Kidney (tissue), 14 donors: ENCODE results near the gene KCTD6. TPM values are rescaled to one million over a fixed set of nuclear protein-coding genes. Genes with fewer than 3 reads are reported as not detected.

ENCODE experiments used
- DNase-seq, 5 donors: peaks; one replicate each; pipeline ENCODE4 v3.0.0-alpha.2; 2013 to 2020
- FAIRE-seq: peaks from 2 replicates; lab custom pipeline; 2012; peaks lifted over from hg19 to GRCh38; lab: Jason Lieb, UNC
- H3K27ac ChIP-seq, 2 donors: one replicate each; pipeline ENCODE4 v1.7.0; 2013; ENCODE audit warnings: low read depth in 2 of 2, low read length in 2 of 2, inconsistent platforms in 1 of 2
- H3K27me3 ChIP-seq: one replicate; pipeline ENCODE4 v1.7.1; 2013; ENCODE audit warnings: low read length, inconsistent platforms; ENCODE audit not compliant: control insufficient read depth, insufficient read depth
- H3K36me3 ChIP-seq, 3 donors: one replicate each; pipeline versions ENCODE4 v1.7.0 to v1.7.1; 2013; ENCODE audit warnings: low read length in 3 of 3, control low read depth in 1 of 3, inconsistent platforms in 1 of 3; ENCODE audit not compliant: insufficient read depth in 3 of 3, control insufficient read depth in 2 of 3
- H3K4me1 ChIP-seq, 3 donors: one replicate each; pipeline versions ENCODE4 v1.7.0 to v1.7.1; 2013; ENCODE audit warnings: low read length in 3 of 3, inconsistent platforms in 1 of 3, low read depth in 1 of 3; ENCODE audit not compliant: control insufficient read depth in 2 of 3, insufficient read depth in 2 of 3
- H3K4me3 ChIP-seq, 3 donors: one replicate each; pipeline versions ENCODE4 v1.7.0 to v1.8.1; 2013; ENCODE audit warnings: low read length in 3 of 3, control low read depth in 1 of 3, inconsistent platforms in 1 of 3
- H3K9ac ChIP-seq, 3 donors: one replicate each; pipeline versions ENCODE4 v1.7.0 to v1.7.1; 2013; ENCODE audit warnings: low read length in 3 of 3, control low read depth in 1 of 3, inconsistent platforms in 1 of 3
- H3K9me3 ChIP-seq, 3 donors: one replicate each; pipeline versions ENCODE4 v1.7.0 to v1.7.1; 2013; ENCODE audit warnings: low read length in 3 of 3, control low read depth in 1 of 3, inconsistent platforms in 1 of 3; ENCODE audit not compliant: control insufficient read depth in 2 of 3, insufficient read depth in 1 of 3
- CTCF ChIP-seq: IDR thresholded peaks from 3 replicates; pipeline ENCODE4 v1.5.1; 2012; ENCODE audit warnings: mild to moderate bottlenecking, moderate library complexity, borderline replicate concordance; ENCODE audit not compliant: insufficient read depth; ENCODE audit errors: extremely low read depth
- intact Hi-C: fragments of 100-400 bp; cut with DNase I; formaldehyde crosslinking; loops from one replicate; pipeline ENCODE4 v1.11.1; 2022
- polyA plus RNA-seq: library from polyadenylated mRNA; stranded (reverse); fragments of 350-450 nt; fragmentation: Illumina TruSeq; extraction: RNeasy Lipid Tissue Mini Kit (QIAGEN cat#74804); gene quantifications from one replicate; pipeline ENCODE4 v1.2.3, GENCODE V29; 2014; ENCODE audit warnings: low read depth, low replicate concordance; ENCODE audit not compliant: insufficient read depth
- total RNA-seq: library from RNA; stranded (reverse); fragmentation: NEBNext Ultra II Directional; extraction: Animal tissue kit (Norgen Biotek cat#: 25700); gene quantifications from one replicate; pipeline ENCODE4 v1.2.1, GENCODE V29; 2021
- donor health status: control.
- donor health status: control.
- donor health status: control.
- donor health status: control.
- donor health status: control.
- donor health status: DM: yes; HTN: yes; CAD: no.
- donor health status: Normal renal cell carcinoma (clear cell type).

The KCTD6 gene
- total and polyA plus RNA-seq, 2 donors from 2014 or later = 19.0 to 24.5 TPM

GRCh38 chr3:58534592-58535494, 42.9 kb downstream of the KCTD6 start:
- no peak overlapping the region for H3K9ac ChIP-seq
- TF ChIP-seq CTCF = no peak
- DNase-seq (no peak), FAIRE-seq (no peak)
- peaks cover 0 to 36% (median 23%) of the 10 kb centered on the region in 3 donors for H3K4me1 ChIP-seq
- H3K27me3 ChIP-seq = no peaks in the 10 kb centered on the region
- H3K36me3 ChIP-seq = peaks cover 0 to 25% (median 6%) of the 10 kb centered on the region in 3 donors
- no peak overlapping the region for H3K4me3 ChIP-seq
- no peaks in the 10 kb centered on the region for H3K9me3 ChIP-seq
- no peak overlapping the region for H3K27ac ChIP-seq
- intact Hi-C loops = no loop called here

GRCh38 chr3:58535531-58536500, 43.9 kb downstream of the KCTD6 start:
- Histone ChIP-seq H3K36me3 (peaks cover 0 to 17% (median 6%) of the 10 kb centered on the region in 3 donors), H3K4me1 (peaks cover 0 to 36% (median 23%) of the 10 kb centered on the region in 3 donors), H3K9me3 (no peaks in the 10 kb centered on the region), H3K27me3 (no peaks in the 10 kb centered on the region), H3K4me3 (peak overlapping the region in 2 of 3 donors; percentile 23 to 69), H3K27ac (peak overlapping the region; percentile 29 to 77), H3K9ac (peak overlapping the region in 2 of 3 donors; percentile 25 to 88)
- no peak for TF ChIP-seq CTCF
- peak in 3 of 5 donors; percentile 62 to 71 (median 66) for DNase-seq
- intact Hi-C loops = no loop called here
- FAIRE-seq = no peak

- Histone ChIP-seq H3K9ac (peak within 1 kb of the TSS in 2 of 3 donors; percentile 45 to 88), H3K4me1 (peaks cover 0 to 36% (median 23%) of the 10 kb centered on the region in 3 donors), H3K36me3 (peaks cover 0 to 12% (median 6%) of the 10 kb centered on the region in 3 donors), H3K4me3 (peak within 1 kb of the TSS in 2 of 3 donors; percentile 31 to 69), H3K27ac (peak within 1 kb of the TSS; percentile 29 to 77), H3K27me3 (no peaks in the 10 kb centered on the region), H3K9me3 (no peaks in the 10 kb centered on the region)
- TF ChIP-seq CTCF = no peak
- intact Hi-C loops = no loop called here
- DNase-seq = peak in 3 of 5 donors; percentile 60 to 85 (median 80)
- no peak for FAIRE-seq
Observed at GRCh38 chr3:58536501-58537411, 44.9 kb downstream of the KCTD6 start, which contains the start of gene ACOX2. Gene ACOX2, minus strand, starts transcription at chr3:58537190. Its CDS starts 2,084 bp downstream, at chr3:58535106.
